GM18867 (cell line): ENCODE data around the gene GAP43.
A peak's percentile ranks its signal among the peaks of the same experiment; 100 is the strongest.

ENCODE experiments used
- ATAC-seq: cut with Tn5 transposase; IDR thresholded peaks from one replicate; pipeline ENCODE4 v1.9.1; 2021; ENCODE audit warnings: mild to moderate bottlenecking, moderate library complexity; ENCODE audit not compliant: unreplicated experiment

The GAP43 gene

DNA sequence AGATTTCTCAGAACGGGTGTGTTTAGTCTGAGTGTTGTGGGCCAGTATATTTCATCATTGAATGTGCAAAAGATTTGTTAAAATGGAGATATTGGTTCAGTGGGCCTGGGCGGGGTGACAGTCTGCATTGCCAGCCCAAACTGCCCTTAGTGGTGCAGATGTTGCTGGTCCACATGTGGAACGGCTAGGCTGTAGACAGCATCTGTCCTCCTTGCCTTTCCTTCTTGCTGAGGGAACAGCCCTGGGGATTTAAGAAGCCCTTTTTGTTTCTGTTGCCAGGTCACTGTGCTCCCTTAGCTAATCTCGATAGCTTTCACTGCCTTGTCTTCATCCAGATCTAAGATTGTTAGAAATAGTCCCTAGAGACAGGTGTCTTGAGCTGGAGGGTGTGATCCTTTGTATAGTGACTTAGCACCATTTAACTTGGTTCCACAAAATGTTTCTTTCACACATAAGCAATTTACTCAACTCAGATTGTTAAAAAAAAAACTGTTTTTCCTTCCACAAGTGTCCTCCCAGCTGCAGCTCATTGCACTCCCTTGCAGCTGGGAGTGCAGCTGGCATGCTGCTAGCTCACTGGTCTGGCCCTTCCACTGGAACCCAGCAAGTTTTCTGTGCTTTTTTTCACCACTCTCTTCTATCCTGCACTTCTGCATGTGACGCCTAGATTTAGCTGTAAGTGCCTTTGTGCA is 37.5 kb downstream of the GAP43 start:
- ATAC-seq: no peak

DNA sequence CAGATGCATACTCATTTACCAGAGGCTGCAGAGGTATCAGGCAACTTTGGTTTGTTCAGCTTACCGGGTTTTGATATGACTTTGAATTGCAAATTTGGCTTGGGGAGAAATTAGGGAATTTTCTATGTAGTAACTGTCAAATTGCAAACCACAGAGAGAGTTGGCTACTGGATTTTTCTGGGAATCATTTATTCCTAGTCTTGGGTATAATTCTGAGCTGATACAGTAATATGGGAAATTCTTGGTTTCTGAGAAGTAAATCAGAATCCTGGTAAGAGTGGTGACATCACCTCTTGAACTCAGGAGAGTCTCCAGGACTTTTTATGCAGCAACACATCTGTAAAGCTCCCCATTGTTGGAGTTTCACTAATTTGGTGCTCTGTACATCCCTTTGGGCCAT is 39.0 kb downstream of the GAP43 start:
- ATAC-seq: no peak

DNA sequence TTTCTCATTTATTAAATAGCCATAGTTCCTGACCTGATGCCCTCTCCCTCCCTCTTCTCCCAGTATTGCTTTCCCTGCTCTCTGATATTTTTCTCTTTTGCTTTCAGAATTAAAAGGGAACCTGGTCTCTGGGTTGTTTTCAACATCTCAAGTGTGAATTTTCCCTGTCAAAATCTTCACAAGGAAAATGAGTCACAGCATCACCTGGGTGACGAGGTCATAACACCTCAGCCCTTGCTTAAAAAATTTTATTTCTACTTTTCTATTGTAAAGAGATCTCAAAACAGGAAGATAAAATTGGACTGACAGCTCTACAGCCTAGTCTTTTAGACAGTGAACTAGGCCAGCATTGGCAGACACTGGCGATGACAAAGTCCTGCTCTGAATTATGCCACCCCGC is 40.1 kb downstream of the GAP43 start:
- ATAC-seq: no peak

DNA sequence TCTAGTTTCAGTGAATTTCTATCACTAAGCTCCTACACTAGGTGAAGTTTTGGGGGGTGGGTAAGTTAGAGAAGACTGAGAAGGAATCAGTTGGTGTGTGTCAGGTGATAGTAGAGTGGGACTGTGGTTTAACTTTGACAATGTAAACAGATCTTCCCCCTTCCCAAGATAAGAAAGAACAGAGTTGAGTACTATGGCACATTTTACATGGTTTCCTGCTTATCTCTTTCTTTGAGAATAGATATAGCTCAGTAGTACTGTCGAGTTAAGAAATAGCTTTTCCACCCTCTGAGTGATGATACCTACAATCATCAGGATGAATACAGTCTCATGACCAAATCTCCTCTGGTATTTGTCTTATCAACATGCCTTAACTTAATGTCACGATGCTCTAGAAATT is 42.8 kb downstream of the GAP43 start:
- ATAC-seq: no peak

DNA sequence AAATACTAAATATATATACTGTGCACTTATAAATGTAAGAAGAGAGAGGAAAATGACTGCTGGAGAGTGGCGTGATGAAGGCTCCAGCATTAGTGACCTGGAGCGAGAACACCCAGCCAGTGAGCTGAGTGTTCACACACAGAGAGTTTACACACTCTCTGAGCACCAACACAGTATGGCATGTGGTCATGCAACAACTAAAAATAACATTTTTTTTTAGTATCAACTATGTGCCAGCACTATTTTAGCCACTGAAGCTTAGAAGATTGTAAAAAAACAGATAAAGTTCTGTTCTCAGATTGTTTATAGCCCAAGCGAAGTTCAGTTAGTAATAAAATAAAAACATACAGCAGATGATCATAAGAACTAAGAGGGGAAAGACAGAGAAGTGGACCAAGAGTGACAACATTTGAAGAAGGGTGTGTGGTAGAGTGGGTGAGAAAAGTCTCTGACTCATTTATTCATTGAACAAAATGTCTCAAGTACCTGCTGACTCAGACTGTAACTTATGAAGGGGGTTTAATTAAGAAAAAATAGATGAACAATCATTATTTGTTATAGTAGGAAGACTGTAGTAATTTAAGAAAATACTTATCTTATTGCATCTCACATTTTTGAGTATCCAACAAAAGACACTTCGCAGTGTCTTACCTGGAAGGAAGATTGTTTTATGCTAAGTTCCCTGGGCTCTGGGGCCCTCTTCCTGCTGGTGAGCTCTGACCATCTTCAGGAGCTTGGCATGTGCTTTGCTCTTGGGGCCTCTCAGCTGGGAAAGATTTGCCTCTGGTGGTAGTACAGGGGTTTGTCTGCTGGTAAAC is 43.8 kb downstream of the GAP43 start:
- ATAC-seq: peak; percentile 76

DNA sequence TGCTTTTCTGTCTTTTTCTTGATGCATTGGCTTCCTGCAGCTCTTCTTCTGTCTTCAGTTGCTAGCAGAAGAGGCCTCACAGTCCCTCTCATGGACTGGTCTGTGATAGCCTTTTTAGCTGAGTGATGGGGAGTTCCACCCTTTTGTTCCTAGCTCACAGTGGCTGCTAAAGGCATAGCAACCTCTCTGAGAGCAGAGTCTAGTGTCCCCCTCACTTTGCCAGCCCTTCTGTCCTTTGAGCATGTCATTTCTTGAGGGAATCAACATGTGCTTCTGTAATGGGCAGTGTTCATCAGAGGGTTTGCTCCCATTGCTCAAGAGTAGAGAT is 44.4 kb downstream of the GAP43 start:
- ATAC-seq: peak; percentile 26

DNA sequence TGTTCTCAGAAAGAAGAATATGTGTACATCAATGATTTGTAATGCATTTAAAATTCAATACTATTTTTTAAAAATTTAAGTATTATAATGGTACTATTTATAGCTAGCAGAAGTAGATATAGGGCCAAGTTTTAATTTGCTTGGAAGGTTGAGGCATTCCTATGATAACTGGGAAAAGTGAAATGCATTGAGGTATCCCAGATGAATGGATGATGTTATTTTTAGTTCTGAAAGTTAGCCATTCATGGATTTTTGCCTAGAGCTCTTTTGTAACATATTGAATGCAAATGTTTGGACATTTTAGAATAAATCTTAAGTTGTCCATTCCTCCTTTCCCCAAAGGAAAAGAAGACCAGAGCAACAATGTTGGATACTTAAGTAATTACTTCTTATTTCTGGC is 47.6 kb downstream of the GAP43 start:
- ATAC-seq: no peak

DNA sequence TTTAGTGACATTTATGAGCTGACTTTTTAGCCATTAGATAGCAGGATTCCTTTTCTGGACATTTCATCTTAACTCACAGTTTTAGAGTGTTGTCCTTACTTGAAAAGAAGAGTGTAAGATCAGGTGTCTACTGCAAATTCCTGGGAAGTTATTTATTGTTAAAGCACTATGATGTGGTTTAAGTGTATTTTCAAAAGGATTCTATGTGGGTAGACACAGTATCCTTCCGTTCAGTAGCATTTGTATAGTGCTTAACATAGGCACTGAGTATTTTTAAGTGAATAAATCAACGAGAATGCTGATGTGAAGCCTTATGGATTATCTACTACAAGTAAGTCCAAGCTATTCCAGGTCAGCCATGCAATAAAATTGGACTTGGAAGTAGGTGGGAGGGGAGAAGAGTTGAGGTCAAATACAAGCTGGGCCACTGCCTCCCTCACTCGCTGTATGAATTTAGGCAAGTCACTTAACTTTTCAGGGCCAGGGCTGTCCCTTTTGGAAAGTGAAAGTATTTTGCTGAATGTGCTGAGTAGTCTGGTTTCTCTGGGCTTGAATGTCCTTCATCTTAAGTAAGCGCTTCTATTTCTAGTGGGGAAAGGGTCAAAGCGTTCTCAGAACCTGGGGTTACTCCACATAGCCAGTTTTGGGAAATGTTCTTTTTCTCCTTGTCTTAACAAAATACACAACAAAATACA is 48.6 kb downstream of the GAP43 start:
- ATAC-seq: peak; percentile 55

DNA sequence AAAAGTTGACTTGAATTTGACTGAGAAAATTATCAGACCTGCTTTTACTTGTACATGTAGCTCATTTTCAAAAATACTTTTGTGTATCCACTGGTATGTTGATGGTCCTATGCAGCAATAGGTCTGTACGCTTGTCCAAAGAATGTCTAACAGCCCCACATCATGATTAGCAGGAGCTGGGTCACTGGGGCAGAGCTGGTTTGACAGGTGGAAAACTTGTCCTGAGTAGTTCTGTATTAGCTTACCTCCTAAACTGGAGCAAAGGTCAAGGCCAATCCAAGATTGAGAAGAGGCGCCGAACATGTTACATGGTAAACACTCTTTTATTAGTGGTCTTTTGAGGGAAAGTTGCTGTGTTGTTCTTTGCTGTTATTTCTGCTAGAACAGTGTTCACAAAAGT is 50.6 kb downstream of the GAP43 start:
- no peak for ATAC-seq

DNA sequence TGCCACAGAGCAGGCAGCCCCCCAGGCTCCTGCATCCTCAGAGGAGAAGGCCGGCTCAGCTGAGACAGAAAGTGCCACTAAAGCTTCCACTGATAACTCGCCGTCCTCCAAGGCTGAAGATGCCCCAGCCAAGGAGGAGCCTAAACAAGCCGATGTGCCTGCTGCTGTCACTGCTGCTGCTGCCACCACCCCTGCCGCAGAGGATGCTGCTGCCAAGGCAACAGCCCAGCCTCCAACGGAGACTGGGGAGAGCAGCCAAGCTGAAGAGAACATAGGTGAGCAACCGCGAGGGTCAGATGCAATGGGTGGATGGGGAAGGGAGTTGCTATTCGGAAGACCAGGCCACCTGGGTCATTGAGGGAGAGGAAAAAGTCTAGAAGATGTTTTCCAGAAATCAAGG is 53.0 kb downstream of the GAP43 start:
- ATAC-seq: no peak

DNA sequence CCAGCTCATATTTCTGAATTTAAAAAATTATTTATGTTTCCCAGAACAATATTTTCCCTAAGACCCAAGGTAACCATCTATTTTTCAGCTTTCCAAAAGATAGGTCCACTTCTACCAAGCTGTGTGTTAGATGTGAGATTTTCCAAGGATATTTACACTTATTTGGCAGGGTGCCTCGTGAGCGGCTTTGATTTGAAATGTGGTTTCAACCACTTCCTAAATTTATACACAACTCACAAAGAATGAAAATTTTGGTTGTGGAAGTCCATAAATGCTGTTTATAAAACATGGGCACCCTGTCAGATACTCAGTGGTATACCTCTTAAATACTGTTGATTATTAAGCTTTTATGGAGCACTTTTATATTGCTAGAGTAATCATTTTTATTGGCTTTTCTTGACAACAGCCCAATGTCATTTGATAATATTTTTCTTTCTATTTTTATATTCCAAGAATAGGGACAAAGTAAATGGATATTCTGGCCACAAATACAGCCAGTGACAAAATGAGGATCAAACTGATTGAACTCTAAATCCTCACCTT is 57.6 kb downstream of the GAP43 start:
- ATAC-seq: no peak

DNA sequence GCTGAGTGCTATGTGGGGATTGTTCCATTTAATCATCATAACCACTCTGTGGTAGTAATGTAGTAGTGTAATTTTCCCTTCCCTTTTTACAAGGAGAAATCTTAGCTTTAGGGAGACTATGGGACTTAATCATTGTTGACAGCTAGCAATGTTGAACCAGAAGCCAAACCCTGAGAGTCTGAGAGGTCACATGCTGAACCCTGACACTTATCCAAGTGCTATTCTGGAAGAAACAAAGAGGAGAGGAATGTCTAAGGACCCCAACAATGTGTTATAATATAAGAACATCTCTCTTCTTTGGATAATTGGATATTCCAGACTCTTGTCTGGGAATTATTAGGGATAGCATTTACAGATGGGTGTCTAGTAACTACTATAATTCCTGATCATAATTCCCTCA is 58.4 kb downstream of the GAP43 start:
- ATAC-seq: no peak

DNA sequence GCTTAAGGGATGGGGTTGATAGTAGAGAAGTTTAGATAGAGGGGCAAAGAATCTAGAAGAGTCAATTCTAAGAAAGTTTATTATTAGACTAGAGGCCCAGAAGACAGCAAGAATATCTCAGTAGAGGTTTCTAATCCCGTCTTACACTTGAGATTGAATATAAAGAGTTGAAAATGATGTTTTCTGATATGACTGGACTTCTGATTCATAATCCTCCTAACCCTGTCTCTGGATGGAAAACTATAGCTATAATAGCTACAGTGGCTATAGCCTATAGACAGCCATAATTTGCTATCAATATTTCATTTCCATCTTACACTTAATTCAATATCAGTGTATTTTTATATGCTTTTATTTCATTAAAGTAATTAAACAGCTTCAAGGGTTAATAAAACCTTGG is 60.0 kb downstream of the GAP43 start:
- ATAC-seq: no peak

DNA sequence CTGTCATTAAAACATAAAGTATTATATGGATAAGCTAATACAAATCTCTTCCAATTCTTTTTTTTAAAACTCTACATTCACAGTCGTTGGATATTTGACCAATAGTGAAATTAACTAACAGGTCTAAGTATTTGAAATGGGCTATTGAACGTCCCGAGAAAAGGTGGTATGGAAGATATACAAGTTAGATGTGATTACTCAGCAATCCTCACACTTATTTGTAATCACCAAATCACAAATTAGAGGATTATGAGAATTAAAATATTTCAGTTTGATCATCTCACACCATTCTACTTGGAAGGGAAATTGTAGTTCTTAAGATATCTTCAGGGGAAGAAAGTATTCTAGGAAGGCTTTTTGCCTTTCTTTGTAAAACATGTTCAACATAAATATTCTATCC is 60.5 kb downstream of the GAP43 start:
- no peak for ATAC-seq

DNA sequence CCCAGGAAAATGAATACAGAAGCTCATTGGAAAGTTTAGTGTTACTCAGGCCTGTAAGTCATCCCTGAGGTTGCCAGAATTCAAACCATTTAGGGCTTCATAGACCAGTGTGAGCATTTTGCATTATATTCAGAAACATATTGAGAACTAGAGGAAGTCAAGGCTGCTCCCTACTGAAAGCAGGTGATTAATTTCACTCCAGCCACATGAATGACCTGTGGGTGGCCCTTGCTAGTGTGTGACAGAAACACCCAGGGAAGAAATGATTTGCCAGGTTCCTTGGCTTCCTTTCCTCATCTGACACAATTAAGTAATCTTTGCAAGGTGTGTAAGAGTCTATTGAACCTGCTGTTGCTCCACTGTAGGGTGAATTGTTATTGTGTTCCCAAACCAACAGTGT is 61.8 kb downstream of the GAP43 start:
- peak; percentile 85 for ATAC-seq

DNA sequence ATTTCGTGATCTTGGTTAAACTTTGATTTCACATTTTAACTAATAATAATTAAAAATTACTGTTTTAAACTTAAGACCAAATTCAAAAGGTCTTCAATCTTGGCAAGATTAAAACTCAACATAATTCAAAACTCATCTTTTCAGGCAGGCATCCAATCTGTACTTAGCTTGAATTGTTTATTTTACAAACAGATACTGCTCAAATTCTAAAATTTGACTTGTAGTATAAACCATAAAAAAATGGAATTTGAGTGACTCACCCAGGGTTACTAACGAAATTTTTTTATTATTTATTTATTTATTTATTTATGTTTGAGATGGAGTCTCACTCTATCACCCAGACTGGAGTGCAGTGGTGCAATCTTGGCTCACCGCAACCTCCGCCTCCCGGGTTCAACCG is 64.4 kb downstream of the GAP43 start:
- no peak for ATAC-seq

DNA sequence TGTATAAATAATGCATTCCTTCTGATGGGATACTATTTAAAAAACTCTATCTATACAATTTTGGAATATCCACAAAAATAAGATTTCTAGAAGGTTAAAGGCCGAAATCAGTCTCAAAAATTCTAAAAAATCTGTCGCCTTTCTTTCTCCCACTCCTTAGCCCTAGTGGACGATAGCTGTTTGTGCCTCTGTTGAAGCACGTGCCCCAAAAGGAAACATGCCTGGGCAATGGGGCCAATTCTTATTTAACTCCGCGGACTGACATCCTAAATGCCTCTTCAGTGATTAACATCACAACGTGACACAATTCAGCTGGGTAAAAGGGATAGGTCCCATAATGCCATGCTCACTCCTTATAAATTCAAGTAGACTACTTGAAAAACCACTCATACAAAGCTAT is 65.1 kb downstream of the GAP43 start:
- ATAC-seq: no peak

DNA sequence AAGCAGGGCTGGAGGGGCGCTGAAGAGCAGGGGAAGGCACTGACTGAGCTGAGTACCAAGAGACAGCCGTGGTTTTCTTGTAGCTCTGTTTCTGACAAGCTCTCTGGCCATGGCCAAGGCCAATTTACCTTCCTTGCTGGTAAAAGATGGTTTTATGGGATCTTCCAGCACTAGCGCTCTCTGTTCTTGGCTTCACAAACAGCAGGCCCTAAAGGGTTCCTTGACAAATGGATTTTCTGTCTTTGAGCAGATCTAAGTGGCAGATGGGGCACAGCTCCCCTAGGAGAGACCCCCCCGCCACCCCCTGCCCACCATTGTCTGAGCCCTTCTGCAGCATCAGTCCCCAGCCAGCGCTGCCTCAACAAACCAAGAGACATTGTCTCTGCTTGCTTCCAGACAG is 66.6 kb downstream of the GAP43 start:
- ATAC-seq: no peak

DNA sequence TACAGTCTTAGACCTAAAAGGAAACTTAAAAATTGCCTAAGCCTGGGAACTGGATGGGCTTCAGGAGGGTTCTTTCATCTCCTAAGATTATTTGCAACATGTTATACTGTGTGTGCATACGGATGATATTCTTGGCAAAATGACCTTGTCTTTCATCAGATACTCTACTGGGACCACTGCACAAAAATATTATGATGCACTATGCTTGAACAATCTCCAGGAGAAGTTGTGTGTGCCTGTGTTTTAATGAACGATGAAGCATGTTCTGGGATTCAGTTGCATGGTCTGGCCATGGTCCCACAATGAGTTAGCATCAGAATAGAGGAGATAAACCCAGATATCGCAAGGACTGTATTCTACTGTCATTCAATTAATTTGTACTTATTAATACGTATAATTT is 68.7 kb downstream of the GAP43 start:
- ATAC-seq: no peak

DNA sequence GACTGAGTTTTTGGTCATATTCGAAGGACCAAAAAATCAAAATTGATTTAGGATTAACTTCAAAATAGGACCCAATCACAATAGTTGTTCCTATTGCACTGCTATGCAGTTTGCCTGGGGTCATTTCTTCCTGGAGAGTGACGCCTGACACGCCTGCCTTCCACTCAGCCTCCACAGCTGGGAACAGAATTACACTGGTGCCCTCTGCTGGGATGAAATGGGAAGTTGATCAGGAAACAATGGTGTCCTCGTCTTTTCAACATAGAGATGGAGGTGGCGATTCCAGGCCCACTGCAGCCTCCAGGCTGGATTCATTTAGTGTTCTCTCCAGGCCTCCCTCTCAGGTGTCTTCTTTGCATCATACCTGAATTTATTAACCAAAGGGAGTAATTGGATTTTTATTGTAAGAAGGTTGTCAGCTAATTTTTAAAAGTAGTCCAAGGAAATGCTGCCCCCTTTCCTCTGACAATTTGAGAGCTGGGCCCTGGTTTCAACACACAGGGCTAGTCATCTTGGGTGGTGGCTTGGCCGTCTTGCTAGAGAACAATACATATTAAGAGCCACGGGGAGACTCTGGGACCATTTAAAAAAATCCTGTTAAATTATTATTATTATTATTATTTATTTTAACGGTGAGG is 69.7 kb downstream of the GAP43 start:
- peak; percentile 95 for ATAC-seq

DNA sequence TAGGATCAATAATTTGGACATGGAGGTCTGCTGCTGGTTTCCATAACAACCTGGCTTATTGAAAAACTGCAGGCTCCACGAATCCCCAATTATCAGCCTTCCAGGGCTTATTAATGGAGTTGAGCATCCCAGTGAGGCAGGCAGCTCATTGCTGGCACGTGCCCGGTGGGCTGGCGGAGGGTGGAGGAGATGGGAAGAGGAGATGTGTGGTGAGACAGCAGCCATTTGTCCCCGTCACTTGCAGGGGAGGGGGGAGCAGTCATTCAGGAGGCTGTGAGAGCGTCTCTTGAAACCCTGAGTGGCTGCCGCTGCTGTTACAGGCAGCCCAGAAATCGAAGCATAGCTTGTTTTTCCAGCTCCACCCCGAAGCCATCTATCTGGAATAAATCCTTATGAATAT is 70.6 kb downstream of the GAP43 start:
- ATAC-seq: no peak
